GM08714 (cell line): ENCODE results near the gene RYR2.

Source experiments
- H3K4me3 ChIP-seq: fragments of 200-500 bp; sonication (Bioruptor generic); 2 replicates; pipeline ENCODE4 v1.5.1; 2014; ENCODE audit warnings: mild to moderate bottlenecking, low read length, inconsistent platforms
- ZNF274 ChIP-seq: IDR thresholded peaks from 2 replicates; pipeline ENCODE4 v1.6.1; 2012; ENCODE audit warnings: mild to moderate bottlenecking, low read depth, low read length

RYR2 gene

GRCh38 chr1:237640966-237641365 is 599.0 kb downstream of the RYR2 start:
- H3K4me3 ChIP-seq: no peak overlapping the region
- TF ChIP-seq ZNF274: no peak

- H3K4me3 ChIP-seq: no peak overlapping the region
- no peak for TF ChIP-seq ZNF274
Measured at GRCh38 chr1:237650809-237651208, 608.8 kb downstream of the RYR2 start.

- no peak for TF ChIP-seq ZNF274
- no peak overlapping the region for H3K4me3 ChIP-seq
Measured at GRCh38 chr1:237655778-237656177, 613.8 kb downstream of the RYR2 start.

DNA sequence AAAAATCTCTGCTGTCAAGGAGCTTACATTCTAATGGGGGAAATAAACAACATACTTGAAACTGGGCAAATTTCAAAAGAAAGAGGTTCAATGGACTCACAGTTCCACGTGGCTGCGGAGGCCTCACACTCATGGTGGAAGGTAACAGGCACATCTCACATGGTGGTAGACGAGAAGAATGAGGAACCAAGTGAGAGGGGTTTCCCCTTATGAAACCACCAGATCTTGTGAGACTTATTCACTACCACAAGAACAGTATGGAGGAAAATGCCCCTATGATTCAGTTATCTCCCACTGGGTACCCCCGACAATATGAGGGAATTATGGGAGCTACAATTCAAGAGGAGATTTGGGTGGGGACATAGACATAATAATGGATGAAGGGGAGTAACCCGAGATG is 622.4 kb downstream of the RYR2 start:
- no peak overlapping the region for H3K4me3 ChIP-seq
- TF ChIP-seq ZNF274: no peak

- H3K4me3 ChIP-seq: no peak overlapping the region
- no peak for TF ChIP-seq ZNF274
Measured at GRCh38 chr1:237670302-237670701, 628.3 kb downstream of the RYR2 start.

- H3K4me3 ChIP-seq: no peak overlapping the region
- TF ChIP-seq ZNF274: no peak
Measured at GRCh38 chr1:237671262-237671661, 629.3 kb downstream of the RYR2 start.

DNA sequence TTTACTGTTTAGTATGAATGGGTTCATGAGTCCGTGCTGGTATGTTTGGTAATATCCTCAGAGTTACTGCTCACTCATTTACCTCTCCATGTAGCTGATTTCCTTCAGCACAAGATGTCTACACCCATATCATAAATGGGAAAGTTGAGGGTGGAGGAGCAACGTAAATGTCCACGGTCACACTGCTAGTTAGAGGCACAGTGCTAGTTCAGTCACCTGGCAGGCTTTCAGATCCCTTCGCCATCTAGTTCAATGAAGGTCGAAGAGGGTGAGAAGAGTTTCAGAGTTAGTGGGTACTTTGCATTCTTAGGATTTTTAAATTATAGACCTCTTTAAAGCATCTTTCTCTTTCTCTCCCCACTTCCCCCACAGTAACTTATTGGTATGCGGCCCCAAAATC is 630.0 kb downstream of the RYR2 start:
- H3K4me3 ChIP-seq: no peak overlapping the region
- TF ChIP-seq ZNF274: no peak

DNA sequence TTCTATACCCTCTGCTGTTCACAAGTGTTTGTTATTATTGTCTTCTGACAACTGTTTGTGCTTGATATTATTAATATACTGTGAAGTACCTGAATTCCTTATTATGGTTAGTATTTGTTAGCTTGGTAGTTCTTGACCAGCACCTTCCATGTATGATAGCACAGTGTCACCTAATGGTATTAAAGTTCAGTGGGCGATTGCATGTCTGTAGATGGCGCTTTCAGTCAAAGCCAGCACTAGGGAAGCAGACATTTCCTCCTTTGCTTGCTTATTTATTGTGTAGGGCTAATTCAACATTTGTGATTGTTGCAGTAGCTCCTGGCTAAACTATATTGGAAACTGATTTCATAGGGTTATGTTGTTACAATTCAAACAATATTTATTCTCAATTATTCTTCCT is 630.8 kb downstream of the RYR2 start:
- no peak overlapping the region for H3K4me3 ChIP-seq
- TF ChIP-seq ZNF274: no peak

DNA sequence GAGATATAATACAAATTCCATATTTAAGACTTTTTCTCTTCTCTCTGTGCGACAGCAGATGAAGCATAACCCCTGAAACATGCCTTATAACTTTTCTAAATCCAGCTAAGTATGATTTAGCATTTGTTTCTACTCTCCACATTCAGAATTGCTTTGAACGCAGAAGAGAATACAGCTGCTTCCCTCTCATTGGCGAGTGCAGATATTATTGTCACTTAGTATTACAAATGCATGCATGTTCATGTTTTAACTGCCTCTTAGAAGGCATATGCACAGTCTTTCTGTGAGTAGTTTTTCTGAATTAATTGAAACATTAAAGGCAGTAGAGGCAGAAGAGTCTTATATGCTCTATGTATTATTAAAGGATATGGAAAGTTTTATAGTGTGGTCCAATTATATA is 631.6 kb downstream of the RYR2 start:
- no peak for TF ChIP-seq ZNF274
- no peak overlapping the region for H3K4me3 ChIP-seq

GRCh38 chr1:237677979-237678378 is 636.0 kb downstream of the RYR2 start:
- TF ChIP-seq ZNF274: no peak
- no peak overlapping the region for H3K4me3 ChIP-seq

GRCh38 chr1:237679687-237680086 is 637.7 kb downstream of the RYR2 start:
- TF ChIP-seq ZNF274: no peak
- no peak overlapping the region for H3K4me3 ChIP-seq

DNA sequence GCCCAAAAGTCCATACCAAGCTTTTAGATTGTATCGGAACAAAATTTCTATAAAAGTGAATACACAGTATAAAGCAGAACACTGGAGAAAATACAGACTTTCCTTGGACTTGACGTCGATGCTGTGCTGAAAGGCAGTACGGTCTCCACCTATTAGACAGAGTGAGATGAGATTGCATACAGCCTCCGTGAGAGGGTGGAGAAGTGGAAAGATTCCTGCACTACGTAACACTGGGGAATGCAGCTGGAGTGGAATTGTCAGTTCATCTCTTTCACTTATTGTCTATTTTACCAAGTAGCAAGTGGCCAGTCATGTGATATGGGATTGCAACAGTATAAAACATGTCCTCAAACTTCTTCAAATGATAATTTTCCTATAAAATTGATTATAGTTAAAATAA is 639.2 kb downstream of the RYR2 start:
- TF ChIP-seq ZNF274: no peak
- H3K4me3 ChIP-seq: no peak overlapping the region

DNA sequence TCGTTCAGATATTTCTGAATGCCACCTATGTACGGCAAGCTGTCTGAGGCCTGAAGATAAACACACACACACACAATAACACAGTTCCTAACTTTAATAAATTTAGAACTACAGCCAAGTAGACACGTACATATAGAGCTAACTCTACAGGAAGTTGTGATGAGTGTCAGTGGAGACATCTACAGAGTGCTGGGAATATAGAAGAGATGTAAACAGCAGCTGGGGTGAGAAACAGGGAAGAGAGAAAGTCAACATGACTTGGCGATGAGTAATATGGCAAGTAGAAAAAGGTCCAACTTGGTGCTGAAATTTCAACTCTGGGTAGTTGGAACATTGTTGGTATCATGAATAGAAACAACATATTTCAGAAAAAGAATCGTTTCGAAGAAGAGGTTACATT is 642.3 kb downstream of the RYR2 start:
- H3K4me3 ChIP-seq: no peak overlapping the region
- TF ChIP-seq ZNF274: no peak

DNA sequence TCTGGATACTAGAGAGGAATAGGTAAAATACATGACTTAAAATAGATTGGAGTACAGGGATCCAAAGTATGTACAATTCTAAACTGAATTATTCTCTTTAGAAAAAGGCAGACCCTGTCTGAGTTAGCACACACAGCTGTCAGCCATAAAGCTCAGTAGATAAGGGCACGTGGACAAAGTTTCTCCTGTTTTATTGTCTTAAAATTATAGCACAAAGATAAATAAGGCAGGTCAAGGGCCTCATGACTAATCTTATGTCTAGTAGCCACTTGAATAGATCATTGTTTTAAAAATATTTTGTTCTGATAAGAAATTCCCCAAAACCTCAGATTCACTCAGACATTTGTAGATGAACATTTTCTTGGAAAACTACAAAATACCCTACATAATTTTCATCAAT is 643.6 kb downstream of the RYR2 start:
- H3K4me3 ChIP-seq: no peak overlapping the region
- no peak for TF ChIP-seq ZNF274

GRCh38 chr1:237687804-237688203 is 645.8 kb downstream of the RYR2 start:
- no peak overlapping the region for H3K4me3 ChIP-seq
- no peak for TF ChIP-seq ZNF274

GRCh38 chr1:237690656-237691055 is 648.7 kb downstream of the RYR2 start:
- TF ChIP-seq ZNF274: no peak
- H3K4me3 ChIP-seq: no peak overlapping the region

GRCh38 chr1:237692255-237692654 is 650.3 kb downstream of the RYR2 start:
- H3K4me3 ChIP-seq: no peak overlapping the region
- TF ChIP-seq ZNF274: no peak
